GM12891 (cell line): ENCODE results near the gene MPL.

Experiments used
- DNase-seq: peaks from one replicate; pipeline ENCODE4 v3.0.0; 2011; ENCODE audit warnings: low spot score; ENCODE audit not compliant: insufficient read length
- FAIRE-seq: peaks from 2 replicates; lab custom pipeline; 2011; peaks lifted over from hg19 to GRCh38; lab: Jason Lieb, UNC
- PAX5 ChIP-seq: IDR thresholded peaks from 2 replicates; pipeline ENCODE4 v1.6.1; 2011; ENCODE audit warnings: low read length, moderate library complexity, mild to moderate bottlenecking; ENCODE audit not compliant: insufficient read depth, severe bottlenecking
- POLR2A ChIP-seq: IDR thresholded peaks from 2 replicates; pipeline ENCODE4 v1.6.1; 2011; ENCODE audit warnings: low read depth, low read length, control low read depth
- POLR2AphosphoS5 ChIP-seq: IDR thresholded peaks from 2 replicates; pipeline ENCODE4 v1.6.1; 2011; ENCODE audit warnings: low read depth, low read length, control low read depth
- POU2F2 ChIP-seq: IDR thresholded peaks from 2 replicates; pipeline ENCODE4 v1.6.1; 2011; ENCODE audit warnings: low read depth, mild to moderate bottlenecking, control low read depth, low read length, moderate library complexity
- SPI1 ChIP-seq: IDR thresholded peaks from 2 replicates; pipeline ENCODE4 v1.6.1; 2011; ENCODE audit warnings: low read depth, low read length, control low read depth
- TAF1 ChIP-seq: IDR thresholded peaks from 2 replicates; pipeline ENCODE4 v1.6.1; 2011; ENCODE audit warnings: low read depth, low read length, control low read depth

Gene MPL

DNA sequence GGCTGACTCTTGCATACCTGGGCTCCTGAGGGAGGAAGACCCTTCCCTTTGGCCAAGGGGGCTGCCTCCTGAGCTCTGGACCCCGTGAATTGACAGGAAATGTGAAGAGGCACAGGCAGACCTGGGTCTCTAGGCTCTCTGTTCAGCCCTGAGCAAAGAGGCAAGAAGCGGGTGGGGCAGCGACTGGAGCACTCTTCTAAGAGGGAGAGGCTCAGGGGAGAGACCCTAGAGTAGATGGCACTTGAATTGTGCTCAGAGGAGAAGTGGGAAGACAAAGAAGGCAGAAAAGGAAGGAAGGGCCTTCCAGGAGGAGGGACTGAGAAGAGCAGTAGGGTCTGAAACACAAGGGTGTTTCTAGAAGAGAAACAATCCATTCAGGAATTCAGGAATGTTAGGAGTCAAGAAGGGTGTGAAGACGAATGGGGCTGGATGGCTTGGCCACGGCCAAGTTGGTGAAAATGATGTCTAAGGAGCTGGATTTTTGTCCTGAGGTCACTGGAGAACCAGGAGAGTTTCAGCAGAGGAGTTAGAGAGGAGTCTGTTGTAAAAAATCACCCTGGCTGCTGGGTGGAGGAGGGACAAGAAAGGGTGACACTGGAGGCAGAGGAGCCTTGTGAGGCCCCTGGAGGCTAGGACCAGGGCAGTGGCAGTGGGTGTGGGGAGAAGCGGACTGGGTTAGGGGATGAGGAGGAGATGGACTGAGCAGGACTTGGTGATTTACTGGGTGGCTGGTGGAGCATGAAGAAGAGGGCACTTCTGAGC lies 31.5 kb upstream of the MPL start:
- TF ChIP-seq SPI1: no peak
- DNase-seq (no peak), FAIRE-seq (no peak)

DNA sequence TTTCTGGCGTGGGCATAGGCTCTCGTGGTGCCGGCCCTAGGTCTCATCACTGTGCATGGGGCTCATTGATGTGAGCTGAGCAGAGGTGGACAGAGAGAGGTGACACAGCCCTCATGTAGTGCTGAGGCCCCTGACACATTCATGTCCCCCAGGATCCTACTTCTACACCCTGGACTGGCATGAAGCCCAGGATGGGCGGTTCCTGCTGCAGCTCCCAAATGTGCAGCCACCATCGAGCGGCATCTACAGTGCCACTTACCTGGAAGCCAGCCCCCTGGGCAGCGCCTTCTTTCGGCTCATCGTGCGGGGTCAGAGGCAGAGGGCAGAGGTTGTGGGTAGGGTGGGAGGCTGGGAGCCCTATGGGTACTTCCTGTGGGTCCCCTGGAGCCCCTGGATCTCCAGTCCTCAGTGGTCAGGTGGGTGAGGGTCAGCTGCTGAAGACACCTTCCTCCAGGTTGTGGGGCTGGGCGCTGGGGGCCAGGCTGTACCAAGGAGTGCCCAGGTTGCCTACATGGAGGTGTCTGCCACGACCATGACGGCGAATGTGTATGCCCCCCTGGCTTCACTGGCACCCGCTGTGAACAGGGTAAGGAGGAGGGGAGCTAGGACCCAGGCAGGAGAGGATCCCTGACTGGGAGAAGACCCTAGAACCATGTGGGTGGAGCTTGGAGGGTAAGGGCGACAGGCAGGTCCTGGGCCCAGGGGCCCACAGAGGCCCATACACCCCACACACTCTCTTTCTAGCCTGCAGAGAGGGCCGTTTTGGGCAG lies 30.7 kb upstream of the MPL start:
- TF ChIP-seq PAX5 (no peak), POLR2AphosphoS5 (no peak), SPI1 (no peak), TAF1 (no peak), POU2F2 (no peak), POLR2A (no peak)
- FAIRE-seq (no peak), DNase-seq (no peak)

DNA sequence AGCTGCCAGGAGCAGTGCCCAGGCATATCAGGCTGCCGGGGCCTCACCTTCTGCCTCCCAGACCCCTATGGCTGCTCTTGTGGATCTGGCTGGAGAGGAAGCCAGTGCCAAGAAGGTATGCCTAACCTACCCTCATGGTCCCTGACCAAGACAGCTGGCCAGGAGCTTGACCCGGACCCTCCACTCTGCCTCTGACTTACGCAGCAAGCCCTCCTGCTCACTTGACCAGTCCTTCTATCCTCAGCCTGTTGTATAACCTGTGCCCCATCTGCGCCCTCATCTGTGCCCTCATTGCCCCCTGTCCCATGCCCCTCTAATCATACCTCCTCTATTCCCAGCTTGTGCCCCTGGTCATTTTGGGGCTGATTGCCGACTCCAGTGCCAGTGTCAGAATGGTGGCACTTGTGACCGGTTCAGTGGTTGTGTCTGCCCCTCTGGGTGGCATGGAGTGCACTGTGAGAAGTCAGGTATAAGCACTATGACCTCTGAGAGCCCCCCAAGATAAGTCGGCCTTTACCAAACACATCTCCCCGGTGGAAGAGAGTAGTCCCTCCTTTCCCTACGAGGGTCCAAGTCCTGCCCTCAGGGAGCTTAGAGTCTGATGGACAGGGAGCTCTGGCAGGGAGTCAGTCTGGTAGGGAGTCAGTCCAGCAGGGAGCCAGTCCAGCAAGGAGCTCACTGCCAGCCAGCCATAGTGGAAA lies 30.0 kb upstream of the MPL start:
- FAIRE-seq (no peak), DNase-seq (no peak)
- TF ChIP-seq POU2F2: no peak
- no peak for TF ChIP-seq POLR2A
- TF ChIP-seq POLR2AphosphoS5: no peak
- no peak for TF ChIP-seq SPI1
- no peak for TF ChIP-seq TAF1
- TF ChIP-seq PAX5: no peak

- FAIRE-seq: no peak
- no peak for DNase-seq
- TF ChIP-seq TAF1 (no peak), PAX5 (no peak), POLR2AphosphoS5 (no peak)
Observed at GRCh38 chr1:43308635-43309404, 28.8 kb upstream of the MPL start.

GRCh38 chr1:43309405-43310025 lies 28.1 kb upstream of the MPL start:
- TF ChIP-seq POU2F2 (no peak), POLR2AphosphoS5 (no peak), SPI1 (no peak), POLR2A (no peak)
- no peak for FAIRE-seq

DNA sequence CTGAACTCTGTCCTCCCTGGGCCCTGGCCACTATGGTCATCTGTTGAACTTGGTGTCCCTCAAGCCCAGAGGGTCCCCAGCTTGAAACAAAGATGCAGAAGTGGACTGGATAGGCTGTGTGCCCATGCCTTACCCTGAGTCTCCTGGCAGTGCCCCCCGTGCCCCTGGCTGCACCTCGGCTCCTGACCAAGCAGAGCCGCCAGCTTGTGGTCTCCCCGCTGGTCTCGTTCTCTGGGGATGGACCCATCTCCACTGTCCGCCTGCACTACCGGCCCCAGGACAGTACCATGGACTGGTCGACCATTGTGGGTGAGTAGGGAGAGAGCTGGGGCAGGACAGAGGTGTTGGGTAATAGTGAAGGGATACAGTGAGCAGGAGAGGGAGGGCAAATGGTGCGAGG lies 26.1 kb upstream of the MPL start:
- no peak for TF ChIP-seq POU2F2
- TF ChIP-seq PAX5: no peak
- FAIRE-seq: no peak
- DNase-seq: no peak

More at GRCh38 chr1:43309405-43310025, 28.1 kb upstream of the MPL start:
- no peak for DNase-seq

GRCh38 chr1:43312212-43312623 lies 25.4 kb upstream of the MPL start:
- no peak for TF ChIP-seq TAF1
- TF ChIP-seq POU2F2: no peak
- no peak for TF ChIP-seq POLR2A
- no peak for TF ChIP-seq SPI1
- no peak for TF ChIP-seq PAX5
- TF ChIP-seq POLR2AphosphoS5: no peak
- FAIRE-seq: no peak
- no peak for DNase-seq

DNA sequence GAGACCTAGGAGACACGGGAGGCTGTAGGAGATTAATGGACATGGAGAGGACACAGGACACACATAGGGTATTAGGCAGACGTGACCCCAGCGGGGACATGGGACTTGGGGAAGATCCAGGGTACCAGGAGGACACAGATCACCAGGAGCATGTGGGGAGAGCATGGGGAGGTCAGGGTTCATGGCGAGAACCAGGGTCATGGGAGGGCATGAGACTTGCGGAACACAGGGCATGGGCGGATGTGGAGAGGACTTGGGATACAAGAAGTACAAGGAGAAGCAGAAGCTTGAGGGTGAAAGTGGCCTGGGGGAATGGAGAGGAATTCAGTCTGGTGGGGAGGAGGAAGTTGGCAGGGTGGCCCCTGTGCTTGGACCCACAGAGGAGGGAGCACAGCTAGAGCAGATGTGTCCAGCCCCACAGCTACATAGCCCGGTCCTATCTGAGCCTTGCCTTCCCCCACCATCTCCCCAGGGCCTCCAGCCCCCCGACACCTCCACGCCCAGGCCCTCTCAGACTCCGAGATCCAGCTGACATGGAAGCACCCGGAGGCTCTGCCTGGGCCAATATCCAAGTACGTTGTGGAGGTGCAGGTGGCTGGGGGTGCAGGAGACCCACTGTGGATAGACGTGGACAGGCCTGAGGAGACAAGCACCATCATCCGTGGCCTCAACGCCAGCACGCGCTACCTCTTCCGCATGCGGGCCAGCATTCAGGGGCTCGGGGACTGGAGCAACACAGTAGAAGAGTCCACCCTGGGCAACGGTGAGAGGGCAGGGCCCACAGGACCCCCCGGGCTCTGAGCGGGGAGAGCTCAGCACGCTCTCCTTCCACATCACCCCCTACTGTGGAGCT lies 24.7 kb upstream of the MPL start:
- DNase-seq: no peak
- no peak for TF ChIP-seq SPI1
- no peak for TF ChIP-seq POLR2AphosphoS5
- TF ChIP-seq POU2F2: no peak
- TF ChIP-seq PAX5: no peak
- no peak for TF ChIP-seq TAF1
- TF ChIP-seq POLR2A: no peak
- no peak for FAIRE-seq

GRCh38 chr1:43313771-43314170 lies 23.8 kb upstream of the MPL start:
- no peak for FAIRE-seq
- no peak for TF ChIP-seq POLR2A
- TF ChIP-seq SPI1: no peak
- no peak for TF ChIP-seq POU2F2
- no peak for TF ChIP-seq TAF1
- no peak for TF ChIP-seq POLR2AphosphoS5
- TF ChIP-seq PAX5: no peak
- no peak for DNase-seq
